NCI-H82 treated with DMSO at 0.1 percent for 48 hours (cell line): ENCODE measurements around the gene CHST13.

Experiments used
- DNase-seq: peaks from one replicate; lab custom pipeline; 2025; ENCODE audit not compliant: unreplicated experiment; lab: John Stamatoyannopoulos, UW

The CHST13 gene

GRCh38 chr3:126508564-126508964 lies 15.4 kb upstream of the CHST13 start:
- no peak for DNase-seq

- DNase-seq: no peak
Measured at GRCh38 chr3:126509597-126510307, 14.2 kb upstream of the CHST13 start.

DNA sequence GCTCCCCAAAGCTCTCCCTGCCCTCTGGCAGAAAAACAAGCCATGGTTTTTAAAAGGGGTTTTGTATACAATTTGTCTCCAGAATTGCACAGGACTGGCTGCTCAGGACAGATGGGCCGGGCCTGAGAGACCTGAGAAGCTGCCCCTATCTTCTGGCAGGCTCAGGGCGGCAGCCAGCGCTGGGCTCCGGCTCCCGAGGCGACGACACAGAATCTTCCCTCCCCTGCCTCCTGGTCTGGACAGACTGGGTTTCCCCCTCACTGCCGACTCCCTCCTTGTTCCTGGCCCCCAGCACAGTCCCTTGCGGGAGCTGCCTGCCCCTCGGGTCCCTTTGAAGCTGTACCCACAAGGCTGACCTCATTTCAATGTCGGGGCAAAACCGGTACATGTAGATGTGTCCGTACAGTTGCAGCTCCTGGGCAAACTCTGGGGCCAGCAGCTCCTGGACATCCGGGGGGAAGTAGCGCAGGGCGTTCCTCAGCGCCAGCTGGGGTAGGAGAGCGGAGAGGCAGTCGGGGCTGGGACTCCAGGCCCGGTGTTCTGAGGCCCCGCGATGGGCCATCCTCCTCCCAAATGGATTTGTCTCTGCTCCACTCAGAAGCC lies 13.5 kb upstream of the CHST13 start:
- no peak for DNase-seq

- DNase-seq: no peak
Measured at GRCh38 chr3:126511291-126511690, 12.7 kb upstream of the CHST13 start.

GRCh38 chr3:126512026-126512425 lies 11.9 kb upstream of the CHST13 start:
- DNase-seq: no peak

DNA sequence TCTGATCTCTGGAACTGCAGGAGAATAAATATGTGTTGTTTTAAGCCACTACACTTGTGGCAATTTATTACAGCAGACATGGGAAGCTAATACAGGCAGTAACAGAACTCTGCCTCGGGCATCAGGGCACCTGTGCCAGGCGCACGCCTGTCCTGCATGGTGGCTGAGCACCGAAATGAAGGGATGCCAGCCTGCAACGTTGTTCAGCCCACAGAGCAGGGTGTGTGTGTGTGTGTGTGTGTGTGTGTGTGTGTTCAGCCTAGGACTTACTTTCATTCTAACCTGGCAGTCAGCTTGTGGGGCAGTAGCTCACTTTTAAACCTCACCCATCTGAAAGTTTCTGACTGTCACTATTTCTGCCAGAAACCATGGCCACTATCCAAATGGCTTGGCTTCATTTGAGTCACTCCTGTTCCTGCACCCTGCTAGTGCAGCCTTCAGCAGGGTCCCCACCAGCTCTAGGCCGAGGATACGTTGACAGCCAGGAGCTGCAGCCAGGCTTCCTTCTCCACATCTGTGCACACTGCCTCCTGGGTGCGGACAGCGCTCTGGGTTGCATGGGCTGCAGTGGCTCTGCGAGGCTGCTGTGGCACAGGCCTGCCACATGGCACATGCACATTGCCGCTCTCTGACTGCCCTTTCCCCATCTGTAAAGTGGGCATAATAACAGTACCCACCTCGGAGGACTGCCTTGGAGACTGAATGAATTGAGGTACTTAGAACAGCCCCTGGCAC lies 10.9 kb upstream of the CHST13 start:
- DNase-seq: no peak

GRCh38 chr3:126514161-126514560 lies 9.8 kb upstream of the CHST13 start:
- no peak for DNase-seq

GRCh38 chr3:126515066-126515706 lies 8.8 kb upstream of the CHST13 start:
- no peak for DNase-seq

- no peak for DNase-seq
Measured at GRCh38 chr3:126516152-126516935, 7.6 kb upstream of the CHST13 start.

DNA sequence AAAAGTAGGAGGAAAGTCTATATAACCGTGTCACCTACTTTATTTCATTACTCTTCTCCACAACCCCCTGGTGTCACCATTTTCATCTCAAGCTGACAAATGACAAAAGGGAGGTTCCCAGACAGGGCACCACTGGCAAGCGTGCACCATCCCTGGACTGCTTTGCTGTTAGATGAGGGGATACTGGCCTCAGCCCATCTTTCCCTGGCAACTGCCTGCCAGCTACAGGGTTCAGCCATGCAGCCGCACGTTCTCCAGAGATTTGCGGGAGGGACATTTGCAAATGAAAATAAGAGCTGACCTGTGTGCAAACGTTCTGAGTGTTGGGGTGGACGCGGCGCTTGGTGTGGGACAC lies 7.0 kb upstream of the CHST13 start:
- no peak for DNase-seq

- no peak for DNase-seq
Measured at GRCh38 chr3:126517291-126517951, 6.5 kb upstream of the CHST13 start, which contains the start of gene UROC1. Gene UROC1, minus strand, starts transcription at chr3:126517773. Its CDS starts 54 bp downstream, at chr3:126517719.

DNA sequence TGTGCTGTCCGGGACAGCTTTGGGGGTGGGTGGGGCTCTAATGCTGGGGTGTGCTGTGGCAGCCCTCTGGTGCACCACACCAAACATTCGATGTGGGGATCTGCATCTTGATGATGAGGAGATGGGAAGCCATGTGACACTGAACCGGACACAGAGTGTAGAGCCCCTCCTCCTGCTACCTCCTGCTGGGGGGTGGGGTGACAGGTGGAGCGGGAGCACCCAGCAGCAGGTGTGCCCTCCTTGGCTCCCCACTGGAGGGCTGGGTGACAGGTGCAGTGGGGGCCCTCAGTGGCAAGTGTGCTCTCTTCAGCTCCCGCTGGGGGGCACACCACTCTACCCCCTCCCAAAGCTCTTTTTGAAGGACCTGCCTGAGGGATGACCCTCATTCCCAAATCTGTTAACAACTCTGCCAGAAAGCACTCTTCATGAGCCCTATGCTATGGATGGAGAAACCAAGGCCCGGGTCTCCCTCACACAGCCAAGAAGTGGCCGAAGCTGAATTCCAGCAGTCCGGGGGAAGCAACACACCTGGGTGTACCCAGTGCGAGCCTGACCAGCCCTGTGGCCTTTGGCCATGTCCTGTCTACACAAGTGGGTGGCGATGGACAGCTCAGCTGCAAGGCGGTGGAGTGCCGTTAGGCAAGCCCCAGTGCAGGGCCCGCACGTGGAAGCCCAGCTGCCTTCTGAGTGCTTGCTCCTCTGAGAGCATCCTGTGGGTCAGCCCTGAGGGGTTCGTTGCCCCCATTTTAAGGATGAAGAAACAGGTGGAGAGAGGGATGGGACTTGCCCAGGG lies 5.8 kb upstream of the CHST13 start:
- no peak for DNase-seq

DNA sequence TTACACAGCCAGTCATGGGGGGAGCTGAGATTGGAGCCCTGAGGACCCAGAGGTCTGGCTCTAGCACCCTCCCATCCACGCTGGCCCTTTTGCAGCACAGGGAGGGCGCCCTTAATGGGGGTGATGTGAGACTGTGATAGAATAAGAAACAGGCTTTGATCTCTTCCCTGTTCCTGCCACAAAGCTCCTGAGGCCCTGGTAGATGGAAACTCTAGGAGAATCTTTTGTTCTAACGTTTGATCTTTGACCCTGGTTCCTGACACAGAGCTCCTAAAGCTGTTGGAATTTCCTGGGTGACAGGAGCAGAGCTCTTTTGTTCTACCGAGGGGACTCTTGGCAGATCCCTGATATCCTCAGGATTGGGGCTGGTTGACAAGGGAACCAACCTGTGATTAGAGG lies 5.2 kb upstream of the CHST13 start:
- no peak for DNase-seq

DNA sequence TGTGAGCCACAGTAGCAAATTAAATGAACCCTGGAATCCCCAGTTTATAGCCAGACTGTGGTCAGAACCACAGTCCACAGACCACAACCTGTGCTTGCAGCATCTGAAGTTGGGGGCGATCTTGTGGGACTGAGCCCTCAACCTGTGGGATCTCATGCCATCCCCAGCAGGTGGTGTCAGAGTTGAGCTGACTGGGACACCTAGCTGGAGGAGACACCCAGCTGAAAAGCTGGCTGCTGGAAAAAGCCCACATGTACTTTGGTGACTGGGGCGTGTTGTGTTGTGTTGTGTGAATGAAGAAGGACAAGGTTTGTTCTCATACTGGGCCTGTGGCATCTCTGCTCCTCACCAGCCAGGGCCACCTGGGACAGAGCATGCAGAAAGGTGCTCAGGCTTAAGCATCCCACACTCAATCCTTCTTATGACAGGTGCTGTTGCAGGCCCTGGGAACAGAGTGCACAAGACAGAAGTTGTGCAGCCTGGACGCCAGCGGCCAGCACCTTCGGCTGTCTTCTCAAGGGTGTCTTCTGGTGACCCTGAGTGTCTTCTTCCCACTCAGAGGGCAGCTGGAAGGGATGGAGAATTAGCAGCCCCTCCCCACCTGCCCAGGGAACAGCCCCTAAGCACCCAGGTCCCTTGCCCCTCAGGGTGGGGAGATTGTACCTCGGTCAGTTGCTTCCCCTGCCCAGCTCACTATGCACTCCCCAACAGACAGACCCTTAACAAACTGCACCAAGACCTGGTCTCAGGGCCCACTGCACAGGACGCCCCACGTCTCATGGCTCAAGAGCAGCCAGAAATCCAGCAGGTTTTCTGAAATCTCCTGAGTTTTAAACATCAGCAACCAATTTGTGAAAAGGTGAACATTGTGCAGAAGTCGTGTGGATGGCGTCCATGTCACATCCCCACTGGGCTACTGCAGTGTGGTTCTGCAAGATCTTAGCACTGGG lies 4.2 kb upstream of the CHST13 start:
- DNase-seq: no peak

DNA sequence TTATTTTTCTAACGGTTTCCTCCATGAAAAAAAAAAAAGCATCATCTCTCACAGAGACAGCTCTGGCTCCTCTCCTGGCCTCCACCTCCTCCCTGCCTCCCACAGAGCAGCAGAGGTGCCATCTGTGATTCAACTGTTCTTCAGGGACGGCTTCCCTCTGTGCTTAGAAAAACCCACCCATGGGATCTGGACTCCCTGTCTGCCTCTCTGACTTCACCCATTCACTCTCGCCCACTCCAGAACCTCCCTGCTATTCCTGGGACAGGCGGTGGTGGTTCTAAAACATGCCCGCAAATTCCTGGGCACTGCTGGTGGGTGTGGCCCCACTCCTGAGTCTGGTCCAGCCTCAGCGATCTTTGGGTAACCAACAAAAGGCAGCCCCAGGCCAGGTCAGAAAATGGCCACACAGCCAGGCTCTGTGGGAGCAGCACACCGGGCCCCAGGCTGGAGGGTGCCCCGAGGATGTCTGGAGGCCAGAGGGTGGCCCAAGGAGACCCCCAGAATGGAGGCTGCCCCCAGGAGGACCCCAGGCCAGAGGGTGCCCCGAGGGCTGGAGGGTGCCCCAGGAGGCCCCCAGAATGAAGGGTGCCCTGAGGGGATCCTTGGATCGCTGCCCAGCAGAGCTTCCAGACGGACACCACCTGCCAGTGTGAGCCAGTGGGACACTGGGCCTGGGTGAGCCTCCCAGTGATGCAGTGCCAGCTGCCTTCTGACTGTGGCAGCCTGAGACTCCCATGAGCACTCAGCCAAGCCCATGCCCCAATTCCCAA lies 2.6 kb upstream of the CHST13 start:
- DNase-seq: no peak

- DNase-seq: peak; percentile 25
Measured at GRCh38 chr3:126522363-126522788, 1.6 kb upstream of the CHST13 start.

- DNase-seq: no peak
Measured at GRCh38 chr3:126524429-126524988, 554 bp downstream of the CHST13 start.
